Panc1 (cell line): ENCODE data around the gene WNT3A. TPM values are rescaled to one million over a fixed set of nuclear protein-coding genes. Genes with fewer than 3 reads are reported as not detected.
A peak's percentile ranks its signal among the peaks of the same experiment; 100 is the strongest.

Experiments used
- ATAC-seq: fragments of 200-7000 bp; cut with Tn5 transposase; 2 replicates; pipeline ENCODE4 v1.9.1; 2020; ENCODE audit warnings: mild to moderate bottlenecking, moderate library complexity
- BruUV-seq: library from RNA; stranded (reverse); fragments of 400-500 nt; replicated peaks from 2 replicates; lab custom pipeline; 2021; lab: Mats Ljungman, UMichigan
- CTCF ChIA-PET: fragments of 300-600 bp; sonication (Branson Sonifier 250); formaldehyde crosslinking; loops from one replicate; lab custom pipeline; 2022; ENCODE audit warnings: antibody characterized with exemption; lab: Charles Lee
- POLR2A ChIA-PET: fragments of 300-600 bp; sonication (Branson Sonifier 250); formaldehyde crosslinking; loops from one replicate; lab custom pipeline; 2022; ENCODE audit warnings: antibody characterized with exemption; lab: Charles Lee
- DNase-seq: peaks from one replicate; pipeline ENCODE4 v3.0.0-alpha.2; 2010; ENCODE audit warnings: low read depth, low spot score
- H3K27ac ChIP-seq: 2 replicates; pipeline ENCODE4 v1.5.1; 2011; ENCODE audit warnings: mild to moderate bottlenecking, low read length, inconsistent platforms
- H3K27me3 ChIP-seq: fragments of 200-500 bp; sonication (Bioruptor generic); 2 replicates; pipeline ENCODE4 v1.6.0; 2014; ENCODE audit warnings: low read length, inconsistent platforms; ENCODE audit not compliant: control insufficient read depth, insufficient read depth
- H3K36me3 ChIP-seq: fragments of 200-500 bp; sonication (Bioruptor generic); 2 replicates; pipeline ENCODE4 v1.5.1; 2014; ENCODE audit warnings: inconsistent platforms, mild to moderate bottlenecking, low read length, moderate library complexity; ENCODE audit not compliant: control insufficient read depth, insufficient read depth
- H3K4me1 ChIP-seq: 2 replicates; pipeline ENCODE4 v1.5.1; 2011; ENCODE audit warnings: inconsistent platforms, mild to moderate bottlenecking, low read length, moderate library complexity; ENCODE audit not compliant: control insufficient read depth, insufficient read depth
- H3K4me3 ChIP-seq, 2 experiments: 2 replicates each; pipeline ENCODE4 v1.5.1; 2011 to 2012; ENCODE audit warnings: low read depth in 2 of 2, low read length in 2 of 2, mild to moderate bottlenecking in 2 of 2, inconsistent platforms in 1 of 2, moderate library complexity in 1 of 2
- H3K9me3 ChIP-seq: fragments of 200-500 bp; sonication (Bioruptor generic); 2 replicates; pipeline ENCODE4 v1.5.1; 2014; ENCODE audit warnings: low read depth, mild to moderate bottlenecking, inconsistent platforms, low read length, moderate library complexity; ENCODE audit not compliant: control insufficient read depth, insufficient read depth
- CTCF ChIP-seq: fragments of 450-650 bp; IDR thresholded peaks from 2 replicates; pipeline ENCODE4 v1.5.1; 2017; ENCODE audit warnings: mild to moderate bottlenecking
- POLR2AphosphoS5 ChIP-seq: IDR thresholded peaks from 2 replicates; pipeline ENCODE4 v1.6.1; 2012; ENCODE audit warnings: mild to moderate bottlenecking, low read depth, low read length, moderate library complexity
- REST ChIP-seq, 2 experiments: IDR thresholded peaks; 2 replicates each; pipeline ENCODE4 v1.6.1; 2011 to 2012; ENCODE audit warnings: low read depth in 2 of 2, control low read depth in 1 of 2, low read length in 1 of 2, mild to moderate bottlenecking in 1 of 2, moderate library complexity in 1 of 2; ENCODE audit not compliant: insufficient read depth in 1 of 2
- SIN3A ChIP-seq: IDR thresholded peaks from 2 replicates; pipeline ENCODE4 v1.6.1; 2012; ENCODE audit warnings: low read depth, mild to moderate bottlenecking, low read length, moderate library complexity, borderline replicate concordance; ENCODE audit not compliant: insufficient read depth
- TCF7L2 ChIP-seq: IDR thresholded peaks from 2 replicates; pipeline ENCODE4 v1.6.1; 2011; ENCODE audit warnings: mild to moderate bottlenecking, low read depth, low read length, inconsistent platforms
- in situ Hi-C: cut with HindIII; loops from 2 replicates; pipeline ENCODE4 v1.10.0; 2016; ENCODE audit warnings: low sequenced_read_pairs, low pct_unique_long_range_greater_than_20kb
- intact Hi-C: fragments of 100-400 bp; cut with micrococcal nuclease; formaldehyde crosslinking; loops from one replicate; pipeline ENCODE4 v1.10.0; 2022; ENCODE audit not compliant: unreplicated experiment
- total RNA-seq: library from RNA; stranded (reverse); gene quantifications from one replicate; pipeline ENCODE4 v1.2.1, GENCODE V29; 2021; ENCODE audit not compliant: unreplicated experiment

Gene WNT3A
- total RNA-seq, 1 experiment from 2014 or later: not detected

- no TSS peak for BruUV-seq
- H3K4me3 ChIP-seq: no peak overlapping the region
- no peaks in the 10 kb centered on the region for H3K4me1 ChIP-seq
- peaks cover 3% of the 10 kb centered on the region; the same call in 1 of the 2 replicates for H3K9me3 ChIP-seq
- DNase-seq (no peak), ATAC-seq (no peak)
- in situ Hi-C loops (no loop called here), intact Hi-C loops (no loop called here)
- POLR2A ChIA-PET: no interaction called here
- H3K36me3 ChIP-seq: no peaks in the 10 kb centered on the region
- no peaks in the 10 kb centered on the region for H3K27me3 ChIP-seq
- CTCF ChIA-PET: no interaction called here
- H3K27ac ChIP-seq: no peak overlapping the region
- TF ChIP-seq POLR2AphosphoS5 (no peak), CTCF (no peak), REST (IDR thresholded peaks at IDR 0.05; ENCODE audit: insufficient read depth in 1 of 2, low read depth in 2 of 2, low read length in 1 of 2) (no peak), SIN3A (no peak), TCF7L2 (no peak)
Observed at GRCh38 chr1:227998374-227999055, 8.3 kb upstream of the WNT3A start.

GRCh38 chr1:227999056-227999930 is 7.5 kb upstream of the WNT3A start:
- H3K27ac ChIP-seq: no peak overlapping the region
- DNase-seq: peak; percentile 48
- intact Hi-C loops: no loop called here
- H3K9me3 ChIP-seq: peaks cover 3% of the 10 kb centered on the region; the same call in 1 of the 2 replicates
- H3K27me3 ChIP-seq: no peaks in the 10 kb centered on the region
- POLR2A ChIA-PET: interaction anchor here (0.6 to 0.7 kb wide), 2 partner anchors 406 to 1005 kb away, joined by 3 to 10 read pairs; no protein-coding TSS in a partner anchor
- peak; percentile 97 for ATAC-seq
- no peak for TF ChIP-seq REST (IDR thresholded peaks at IDR 0.05; ENCODE audit: insufficient read depth in 1 of 2, low read depth in 2 of 2, low read length in 1 of 2)
- TF ChIP-seq CTCF: peak; percentile 94
- no peak for TF ChIP-seq SIN3A
- no peak for TF ChIP-seq POLR2AphosphoS5
- no peak for TF ChIP-seq TCF7L2
- H3K4me1 ChIP-seq: no peaks in the 10 kb centered on the region
- in situ Hi-C loops: no loop called here
- no peak overlapping the region for H3K4me3 ChIP-seq
- CTCF ChIA-PET: interaction anchor here (0.6 to 1.0 kb wide), 17 partner anchors 11 to 1225 kb away, joined by 3 to 10 read pairs (median 5); partner anchors contain the start of gene TRIM11
- BruUV-seq: no TSS peak
- H3K36me3 ChIP-seq: no peaks in the 10 kb centered on the region
